Inflammatory macrophage treated with lipopolysaccharide for 1 hour (primary cell): ENCODE results near the gene SPN.
"Not testable (repeated sequence)": the region's sequence is repeated elsewhere in the genome, so short reads cannot be mapped to it uniquely, and the experiment has no call there.

Experiments
- DNase-seq, 2 donors: peaks; one replicate each; pipeline ENCODE4 v3.0.0-alpha.2; 2020 to 2022

The SPN gene

GRCh38 chr16:29678691-29679267, 15.7 kb downstream of the SPN start, which contains the start of gene QPRT:
QPRT (plus strand) TSS chr16:29679180; CDS start chr16:29679198, 18 bp downstream.
- no peak for DNase-seq

- DNase-seq, result no peak
These were observed 17.1 kb downstream of the SPN start for GRCh38 chr16:29680180-29680598.

GRCh38 chr16:29683543-29684090, 20.6 kb downstream of the SPN start:
- DNase-seq, result no peak

- DNase-seq, result no peak
These were observed 21.6 kb downstream of the SPN start for GRCh38 chr16:29684679-29685078.

- DNase-seq, result no peak
These were observed 23.8 kb downstream of the SPN start for GRCh38 chr16:29686740-29687332.

- no peak for DNase-seq
These were observed 24.7 kb downstream of the SPN start for GRCh38 chr16:29687755-29688154.

GRCh38 chr16:29688172-29688571, 25.1 kb downstream of the SPN start:
- no peak for DNase-seq

GRCh38 chr16:29689490-29690351, 26.7 kb downstream of the SPN start:
- DNase-seq, result not testable (repeated sequence)

- DNase-seq, result not testable (repeated sequence)
These were observed 29.6 kb downstream of the SPN start for GRCh38 chr16:29692606-29693005.

GRCh38 chr16:29694384-29695195, 31.5 kb downstream of the SPN start:
- no peak for DNase-seq

- DNase-seq, result not testable (repeated sequence)
These were observed 32.6 kb downstream of the SPN start for GRCh38 chr16:29695675-29696074.

GRCh38 chr16:29696881-29697331, 33.9 kb downstream of the SPN start:
- no peak for DNase-seq

- DNase-seq, result no peak
These were observed 34.3 kb downstream of the SPN start for GRCh38 chr16:29697391-29697790.

GRCh38 chr16:29698042-29698441, 35.0 kb downstream of the SPN start:
- DNase-seq, result no peak

GRCh38 chr16:29698484-29699323, 35.7 kb downstream of the SPN start:
- no peak for DNase-seq

- no peak for DNase-seq
These were observed 36.5 kb downstream of the SPN start for GRCh38 chr16:29699324-29700219.

- peak; percentile 54 to 87 for DNase-seq
These were observed 37.4 kb downstream of the SPN start for GRCh38 chr16:29700253-29700987.

- no peak for DNase-seq
These were observed 38.1 kb downstream of the SPN start for GRCh38 chr16:29701214-29701555.

GRCh38 chr16:29702269-29702668, 39.2 kb downstream of the SPN start:
- no peak for DNase-seq

GRCh38 chr16:29705030-29705429, 42.0 kb downstream of the SPN start:
- DNase-seq, result no peak
